ENCODE data around the gene ACO2. TPM values are rescaled to one million over a fixed set of nuclear protein-coding genes. Genes with fewer than 3 reads are reported as not detected.

The ACO2 gene
- total and polyA plus RNA-seq, 10 of the 15 experiments (the other 5 are each of a cell fraction or from before 2014, with no cell fraction given): 21.4 to 214 (median 88.5) TPM

DNA sequence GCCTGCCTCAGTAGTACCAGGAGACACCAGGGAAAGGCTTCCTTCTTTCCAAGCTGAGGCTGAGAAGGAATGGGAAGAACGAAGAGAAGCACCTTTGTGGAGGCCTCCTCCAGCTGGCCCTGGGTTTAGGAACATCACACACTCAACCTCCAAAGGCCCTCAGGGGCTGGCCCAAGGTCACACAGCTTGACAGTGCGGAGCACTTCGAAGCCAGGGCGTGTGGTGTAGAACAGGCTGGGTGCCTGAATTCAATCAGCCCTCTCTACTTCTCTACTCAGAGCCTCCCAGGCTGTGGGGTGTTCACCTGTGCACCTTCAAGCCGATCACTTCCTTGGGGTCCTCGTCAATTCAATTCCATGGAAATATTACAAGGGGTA, 91.2 kb downstream of the ACO2 start:
- CTCF ChIA-PET: interaction anchor here (0.6 kb wide), 1 partner anchor 27 kb away, joined by 3 read pairs; no protein-coding TSS in a partner anchor
- peaks cover 0 to 5% of the 10 kb centered on the region in 2 experiments; a peak in 3 of 4 replicates for H3K27me3 ChIP-seq (replicated peaks in 1 of 2; ENCODE audit: control insufficient read depth in 2 of 2, insufficient read depth in 2 of 2, low read length in 1 of 2)
- H4K20me1 ChIP-seq (ENCODE audit: control insufficient read depth, insufficient read depth): no peaks in the 10 kb centered on the region
- TF ChIP-seq YBX1 (IDR thresholded peaks at IDR 0.05): no peak
- TF ChIP-seq RCOR1 (conservative IDR thresholded peaks at IDR 0.05; ENCODE audit: low read depth, low read length): no peak
- no peak for TF ChIP-seq POLR2AphosphoS5 (IDR thresholded peaks at IDR 0.05; ENCODE audit: low read length)
- TF ChIP-seq MTA2 (IDR thresholded peaks at IDR 0.05; ENCODE audit: low read depth): no peak
- no peak for TF ChIP-seq NFIC (IDR thresholded peaks at IDR 0.05; ENCODE audit: low read depth, low read length)
- TF ChIP-seq GATAD2B (conservative IDR thresholded peaks at IDR 0.05; ENCODE audit: low read depth): no peak
- TF ChIP-seq ATF7 (IDR thresholded peaks at IDR 0.05; ENCODE audit: low read depth): no peak
- TF ChIP-seq PAX8 (IDR thresholded peaks at IDR 0.05): no peak
- TF ChIP-seq TCF7 (IDR thresholded peaks at IDR 0.05; ENCODE audit: borderline replicate concordance): no peak
- no peak for TF ChIP-seq POLR2AphosphoS2 (IDR thresholded peaks at IDR 0.05; ENCODE audit: low read depth, low read length)
- no peak for TF ChIP-seq SREBF2 (IDR thresholded peaks at IDR 0.05; ENCODE audit: low read length)
- no peak for TF ChIP-seq ZBTB11 (CRISPR knock-in tag; IDR thresholded peaks at IDR 0.05)
- TF ChIP-seq ZBED1 (IDR thresholded peaks at IDR 0.05; ENCODE audit: borderline replicate concordance): no peak
- no peak for TF ChIP-seq PBX3 (IDR thresholded peaks at IDR 0.05; ENCODE audit: insufficient replicate concordance, low read depth, low read length)
- TF ChIP-seq KDM1A (IDR thresholded peaks at IDR 0.05; ENCODE audit: borderline replicate concordance): no peak
- no peak for TF ChIP-seq MXI1 (IDR thresholded peaks at IDR 0.05; ENCODE audit: low read depth, low read length)
- no peak for TF ChIP-seq ZSCAN29 (IDR thresholded peaks at IDR 0.05)
- TF ChIP-seq HCFC1 (IDR thresholded peaks at IDR 0.05; ENCODE audit: low read length): no peak
- TF ChIP-seq SRF (IDR thresholded peaks at IDR 0.05; ENCODE audit: low read depth in 2 of 2, low read length in 2 of 2): no peak
- H3K4me1 ChIP-seq (ENCODE audit: control insufficient read depth, insufficient read depth, low read length): no peaks in the 10 kb centered on the region; the same call in 1 of the 2 replicates
- 42% methylated on average over 6 of the region's 6 CpGs for WGBS (ENCODE audit: insufficient coverage, insufficient replicate concordance, low lambda C conversion rate, missing lambda C conversion rate)
- ATAC-seq (no peak), FAIRE-seq (no peak), DNase-seq (ENCODE audit: low read depth, low spot score) (no peak)
- RAD21 ChIA-PET (ENCODE audit: unreplicated experiment): no interaction called here
- no peak overlapping the region for H3K27ac ChIP-seq (ENCODE audit: control insufficient read depth, insufficient read depth)
- intact Hi-C loops (cut with micrococcal nuclease; ENCODE audit: unreplicated experiment): no loop called here
- SMC1A ChIA-PET (ENCODE audit: uncharacterized antibody, unreplicated experiment): interaction anchor here (0.6 kb wide), 1 partner anchor 105 kb away, joined by 3 read pairs; no protein-coding TSS in a partner anchor
- no peaks in the 10 kb centered on the region for H3K9me3 ChIP-seq (replicated peaks; ENCODE audit: control insufficient read depth, insufficient read depth, low read length)
- in situ Hi-C loops (cut with MboI): no loop called here
- H3K79me2 ChIP-seq (ENCODE audit: control insufficient read depth, insufficient read depth, low read length): no peaks in the 10 kb centered on the region
- POLR2A ChIA-PET: interaction anchor here (0.6 kb wide), 1 partner anchor 44 kb away, joined by 3 read pairs; no protein-coding TSS in a partner anchor
- no TSS peak for BruUV-seq (replicated peaks)
- H3K9ac ChIP-seq (ENCODE audit: control insufficient read depth, insufficient read depth, low read length): no peak overlapping the region
- no peak overlapping the region for H3K4me3 ChIP-seq
- no peak overlapping the region for H2AFZ ChIP-seq (ENCODE audit: control insufficient read depth, low read depth, low read length)
- no peaks in the 10 kb centered on the region for H3K36me3 ChIP-seq (ENCODE audit: control insufficient read depth in 2 of 2, insufficient read depth in 2 of 2, low read length in 1 of 2)
- no peak overlapping the region for H3K4me2 ChIP-seq (ENCODE audit: control insufficient read depth, insufficient read depth)

All from GM12878 (cell line).